ENCODE results near the gene PARD3B. TPM values are rescaled to one million over a fixed set of nuclear protein-coding genes. Genes with fewer than 3 reads are reported as not detected.

PARD3B gene
- total and polyA plus RNA-seq, 2 of the 13 experiments (the other 11 are each of a cell fraction or from before 2014, with no cell fraction given): 0.71 to 2.3 TPM

- POLR2A ChIA-PET: no interaction called here
- H3K4me3 ChIP-seq (replicated peaks in 1 of 3; ENCODE audit: insufficient read depth in 1 of 3, low read depth in 2 of 3, low read length in 3 of 3): no peak overlapping the region
- no peak for ATAC-seq
- H2AFZ ChIP-seq (ENCODE audit: low read length): no peak overlapping the region
- H3K4me1 ChIP-seq (ENCODE audit: insufficient read depth, low read length): no peaks in the 10 kb centered on the region
- no peaks in the 10 kb centered on the region for H3K36me3 ChIP-seq (replicated peaks in 1 of 2; ENCODE audit: control insufficient read depth in 1 of 2, insufficient read depth in 2 of 2, low read length in 2 of 2)
- no peak overlapping the region for H3K9ac ChIP-seq (ENCODE audit: insufficient read depth, low read depth, low read length)
- no TSS peak for BruUV-seq (replicated peaks)
- H3K27me3 ChIP-seq (ENCODE audit: control insufficient read depth in 1 of 2, insufficient read depth in 2 of 2, low read length in 2 of 2): no peaks in the 10 kb centered on the region
- CTCF ChIA-PET (ENCODE audit: low intra/inter-chr PET ratio, low total read pairs): no interaction called here
- intact Hi-C loops (cut with micrococcal nuclease; ENCODE audit: unreplicated experiment): no loop called here
- no peak overlapping the region for H3K27ac ChIP-seq (ENCODE audit: extremely low read length, insufficient read depth, low read length)
- no peak overlapping the region for H3K4me2 ChIP-seq (ENCODE audit: low read depth, low read length)
- H3K9me3 ChIP-seq (ENCODE audit: low read length): no peaks in the 10 kb centered on the region
- DNase-seq (ENCODE audit: low spot score): no peak
- in situ Hi-C loops (cut with HindIII; ENCODE audit: extremely low pct_ligation_motif_present, low pct_unique_long_range_greater_than_20kb): no loop called here
- no peaks in the 10 kb centered on the region for H3K79me2 ChIP-seq (ENCODE audit: insufficient read depth, low read length)
- no peaks in the 10 kb centered on the region for H4K20me1 ChIP-seq (ENCODE audit: insufficient read depth, low read length)
- no peak for FAIRE-seq
- no peak for TF ChIP-seq ZNF17 (CRISPR knock-in tag; IDR thresholded peaks at IDR 0.05)
- no peak for TF ChIP-seq CC2D1A (CRISPR knock-in tag; IDR thresholded peaks at IDR 0.05)
- no peak for TF ChIP-seq ZSCAN9 (CRISPR knock-in tag; IDR thresholded peaks at IDR 0.05; ENCODE audit: borderline replicate concordance)
- TF ChIP-seq ZNF770 (CRISPR knock-in tag; IDR thresholded peaks at IDR 0.05): no peak
- no peak for TF ChIP-seq FOXJ3 (CRISPR knock-in tag; IDR thresholded peaks at IDR 0.05; ENCODE audit: borderline replicate concordance)
- no peak for TF ChIP-seq RERE (CRISPR knock-in tag; IDR thresholded peaks at IDR 0.05; ENCODE audit: low read depth)
- TF ChIP-seq PRDM4 (CRISPR knock-in tag; IDR thresholded peaks at IDR 0.05; ENCODE audit: borderline replicate concordance): no peak
- no peak for TF ChIP-seq AHDC1 (CRISPR knock-in tag; IDR thresholded peaks at IDR 0.05; ENCODE audit: borderline replicate concordance)
- no peak for TF ChIP-seq ZSCAN25 (CRISPR knock-in tag; IDR thresholded peaks at IDR 0.05)
Observed at GRCh38 chr2:205483095-205483494, 937.8 kb downstream of the PARD3B start.

Measured in HepG2 (cell line).